NCI-H1930 (cell line): ENCODE measurements around the gene APBB1IP.
"Not testable (repeated sequence)": the region's sequence is repeated elsewhere in the genome, so short reads cannot be mapped to it uniquely, and the experiment has no call there.

ENCODE experiments used
- DNase-seq, 2 experiments: peaks; one replicate each; lab custom pipeline; 2025; lab: John Stamatoyannopoulos, UW

APBB1IP gene

DNA sequence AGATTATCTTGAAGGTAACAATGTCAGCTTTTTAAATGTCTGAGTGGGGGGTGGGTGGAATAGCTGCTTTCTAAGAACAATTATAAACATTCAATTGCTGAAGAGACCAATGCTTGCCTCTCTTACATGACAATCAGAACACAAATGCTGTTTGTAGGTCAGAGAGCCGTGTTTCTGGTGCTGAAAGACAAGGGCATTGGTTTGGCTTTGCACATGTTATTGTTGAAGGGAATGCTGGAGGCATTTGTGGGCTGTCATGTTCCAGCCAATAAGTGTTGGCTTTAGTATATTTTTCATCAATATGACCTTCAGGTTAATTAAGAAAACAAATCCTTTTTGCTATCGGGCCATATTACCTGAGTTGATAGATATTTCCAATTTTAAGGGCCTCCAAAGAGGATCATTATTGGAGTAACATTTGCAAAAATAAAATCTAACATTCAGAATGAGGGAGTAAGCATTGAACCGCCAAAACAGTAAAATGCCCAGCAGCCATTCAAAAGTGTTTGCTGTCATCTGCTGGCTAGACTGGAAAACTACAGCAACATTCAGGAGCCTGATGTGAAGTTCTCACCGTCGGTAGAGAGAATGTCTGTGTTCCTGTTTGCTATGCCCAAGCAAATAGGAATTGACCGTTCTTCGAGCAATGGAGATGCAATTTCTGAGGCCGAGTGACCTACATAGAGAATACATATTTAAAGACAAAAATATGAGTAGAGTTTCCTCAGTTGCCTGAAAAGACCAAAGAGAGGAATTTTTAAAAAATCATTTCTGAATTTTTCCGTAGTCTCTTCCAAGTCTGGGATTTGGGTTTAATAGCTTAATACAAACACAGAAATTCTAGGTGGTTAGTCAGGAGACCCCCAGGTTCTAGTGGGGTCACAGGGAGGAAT lies 118.9 kb downstream of the APBB1IP start:
- DNase-seq = peak in 1 of 2 experiments; percentile 8

- DNase-seq = no peak
Measured at GRCh38 chr10:26557641-26558014, 119.5 kb downstream of the APBB1IP start.

GRCh38 chr10:26566525-26567350 lies 128.6 kb downstream of the APBB1IP start:
- DNase-seq = no peak

GRCh38 chr10:26567351-26567721 lies 129.2 kb downstream of the APBB1IP start:
- no peak for DNase-seq

GRCh38 chr10:26571655-26572054 lies 133.5 kb downstream of the APBB1IP start:
- no peak for DNase-seq

DNA sequence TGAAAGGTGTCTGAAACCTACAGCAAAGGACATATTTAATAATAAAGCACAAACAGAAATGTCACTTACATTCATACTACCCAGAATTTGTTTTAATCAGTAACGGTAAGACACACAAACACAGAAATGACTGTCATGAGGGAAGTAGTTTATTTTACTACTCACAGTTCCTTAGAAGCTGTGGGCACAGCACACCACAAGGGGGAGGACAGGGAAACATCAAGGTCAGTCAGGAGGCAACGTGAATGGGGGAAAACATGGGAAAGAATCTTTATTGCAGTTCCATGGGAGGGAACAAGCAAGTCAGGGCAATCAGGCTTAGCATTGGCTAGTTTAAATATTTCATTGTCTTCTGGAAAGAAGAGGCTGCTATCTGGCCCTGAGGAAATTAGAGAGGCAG lies 135.5 kb downstream of the APBB1IP start:
- DNase-seq = no peak

DNA sequence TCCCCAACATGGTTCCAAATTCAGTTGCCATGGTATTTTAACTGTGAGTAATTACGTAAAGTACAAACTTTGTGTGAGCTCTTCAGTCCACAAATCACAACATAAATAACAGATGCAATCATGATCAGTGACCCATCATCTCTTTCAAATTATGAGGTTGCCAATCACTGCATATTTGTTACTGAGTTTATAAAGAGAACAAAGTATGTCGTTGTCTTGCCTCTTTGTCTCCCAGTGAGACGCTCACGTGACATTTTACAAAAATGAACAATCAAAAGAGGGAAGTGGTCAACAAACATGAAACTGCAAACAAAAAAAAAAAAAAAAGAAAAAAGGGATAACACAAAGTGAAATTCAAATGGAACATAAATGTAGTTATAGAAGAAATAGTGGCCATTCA lies 136.6 kb downstream of the APBB1IP start:
- DNase-seq = no peak

- not testable (repeated sequence) for DNase-seq
Measured at GRCh38 chr10:26578371-26578770, 140.2 kb downstream of the APBB1IP start.

- no peak for DNase-seq
Measured at GRCh38 chr10:26579256-26580063, 141.3 kb downstream of the APBB1IP start.

DNA sequence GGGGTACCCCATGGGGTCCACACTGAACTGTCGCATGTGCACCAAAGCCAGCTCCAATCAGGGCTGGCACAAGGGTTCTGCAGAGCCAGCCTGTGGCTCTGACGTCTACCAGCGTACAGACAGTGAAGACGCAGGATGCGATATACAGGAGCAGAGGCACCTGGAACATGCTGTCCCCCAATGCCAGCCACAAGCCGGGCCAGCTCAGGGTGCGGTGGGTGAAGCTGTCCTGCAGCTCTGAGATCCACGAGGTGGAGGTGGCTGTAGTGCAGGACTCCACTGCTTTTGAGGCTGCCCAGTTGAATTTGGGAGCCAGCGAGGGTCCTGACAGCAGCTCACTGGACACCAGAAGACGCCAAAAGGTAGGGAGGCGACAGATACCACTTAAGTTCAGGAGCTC lies 148.1 kb downstream of the APBB1IP start:
- DNase-seq = no peak

DNA sequence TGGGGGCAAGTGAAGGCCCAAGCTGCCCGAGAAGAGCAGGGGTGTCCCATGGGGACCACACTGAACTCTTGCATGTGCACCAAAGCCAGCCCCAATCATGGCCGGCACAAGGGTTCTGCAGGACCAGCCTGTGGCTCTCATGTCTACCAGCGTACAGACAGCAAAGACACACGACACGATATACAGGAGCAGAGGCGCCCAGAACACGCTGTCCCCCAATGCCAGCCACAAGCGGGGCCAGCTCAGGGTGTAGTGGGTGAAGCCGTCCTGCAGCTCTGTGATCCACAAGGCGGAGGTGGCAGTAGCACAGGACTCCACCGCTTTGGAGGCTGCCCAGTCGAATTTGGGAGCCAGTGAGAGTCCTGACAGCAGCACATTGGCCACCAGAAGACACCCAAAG lies 150.5 kb downstream of the APBB1IP start:
- no peak for DNase-seq

DNA sequence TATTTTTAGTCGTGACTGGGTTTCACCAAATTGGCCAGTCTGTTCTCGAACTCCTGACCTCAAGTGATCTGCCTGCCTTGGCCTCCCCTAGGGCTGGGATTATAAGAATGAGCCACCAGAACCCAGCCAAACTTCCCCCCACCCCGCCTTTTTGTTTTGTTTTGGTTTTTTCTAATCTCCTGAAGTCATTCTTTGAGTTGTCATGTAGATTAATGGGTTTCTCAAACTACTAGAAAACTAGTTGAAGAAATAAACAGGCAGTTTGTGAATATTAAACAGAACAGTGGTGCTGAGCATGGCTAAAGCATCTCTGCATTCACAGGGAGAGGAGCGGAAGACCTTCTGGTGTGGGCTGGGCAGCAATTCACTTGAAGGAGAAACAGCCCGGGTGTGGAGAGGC lies 151.7 kb downstream of the APBB1IP start:
- DNase-seq = not testable (repeated sequence)

DNA sequence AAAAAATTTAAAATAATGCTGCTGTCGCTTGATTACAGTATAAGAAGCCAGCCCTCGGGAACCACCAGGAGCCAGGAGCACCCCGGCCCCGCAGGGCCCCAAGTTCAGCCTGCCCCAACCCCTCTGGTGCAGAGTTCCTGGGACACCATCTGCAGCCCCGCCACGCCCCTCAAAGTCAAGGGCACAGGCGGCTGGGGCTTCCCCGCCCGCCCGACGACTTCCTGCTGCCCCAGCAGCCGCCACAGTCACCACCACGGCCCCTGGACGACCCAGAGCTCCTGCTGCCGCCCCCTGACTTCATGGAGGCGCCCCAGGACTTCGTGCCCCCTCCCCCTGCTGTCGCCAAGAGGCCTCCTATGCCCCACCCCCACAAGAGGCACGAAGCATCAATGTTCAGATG lies 155.8 kb downstream of the APBB1IP start:
- no peak for DNase-seq

DNA sequence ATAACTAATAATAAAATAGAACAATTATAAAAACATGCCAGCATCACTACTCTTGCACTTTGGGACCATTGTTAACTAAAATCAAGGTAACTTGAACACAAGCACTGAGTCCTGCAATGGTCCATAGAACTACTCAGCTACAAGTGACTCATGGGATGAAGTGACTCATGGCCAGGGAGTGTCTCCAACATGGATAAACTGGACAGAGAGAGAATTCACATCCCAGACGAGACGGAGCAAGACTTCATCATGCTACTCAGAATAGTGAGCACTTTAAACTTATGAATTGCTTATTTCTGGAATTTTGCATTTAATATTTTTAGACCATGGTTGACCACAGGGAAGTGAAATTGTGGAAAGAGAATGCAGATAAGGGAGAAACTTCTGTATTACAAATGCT lies 165.1 kb downstream of the APBB1IP start:
- not testable (repeated sequence) for DNase-seq

- not testable (repeated sequence) for DNase-seq
Measured at GRCh38 chr10:26604320-26605093, 166.4 kb downstream of the APBB1IP start.

DNA sequence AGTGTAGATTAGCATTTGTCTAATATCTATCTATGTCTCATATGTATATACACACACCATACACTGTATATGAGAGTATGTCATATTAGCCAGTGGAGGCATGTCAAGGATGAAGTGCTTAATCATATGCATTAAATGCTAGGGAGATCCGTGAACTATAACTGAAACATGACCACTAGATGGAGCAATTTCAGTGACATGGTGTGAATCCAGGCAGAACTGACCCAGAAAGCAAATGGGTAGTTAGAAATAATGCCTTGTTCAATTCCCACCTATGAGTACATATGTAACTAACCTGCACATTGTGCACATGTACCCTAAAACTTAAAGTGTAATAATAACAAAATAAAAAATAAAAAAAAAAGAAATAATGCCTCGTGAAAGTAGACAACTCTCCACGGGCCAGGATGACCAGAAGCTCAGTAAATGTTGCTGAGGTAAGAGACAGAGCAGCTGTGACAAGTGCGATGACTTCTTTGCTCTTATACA lies 168.3 kb downstream of the APBB1IP start:
- not testable (repeated sequence) for DNase-seq

GRCh38 chr10:26612151-26612915 lies 174.2 kb downstream of the APBB1IP start:
- DNase-seq = no peak
